HEK293 (cell line): Measurements from ENCODE around the gene ACVR1.

Source experiments
- CTCF ChIA-PET: fragments of 350-600 bp; formaldehyde crosslinking; extraction: SDS; loops from one replicate; lab custom pipeline; 2021; ENCODE audit warnings: antibody characterized with exemption; lab: Yijun Ruan, JAX
- POLR2A ChIA-PET: fragments of 300-600 bp; formaldehyde crosslinking; extraction: SDS; loops from one replicate; lab custom pipeline; 2020; ENCODE audit warnings: antibody characterized with exemption, inconsistent platforms; lab: Yijun Ruan, JAX
- H3K27ac ChIP-seq: fragments of 200-500 bp; sonication (Bioruptor generic); 2 replicates; pipeline ENCODE4 v1.5.1; 2014; ENCODE audit warnings: low read depth, low read length, control low read depth, inconsistent platforms; ENCODE audit errors: extremely low read depth
- H3K36me3 ChIP-seq, 2 experiments: fragments of 200-500 bp in 1 of 2; sonication (Bioruptor generic) in 1 of 2; 1 replicate in 1 of 2; 2 replicates in 1 of 2; pipeline ENCODE4 v1.5.1; 2014 to 2017; ENCODE audit warnings: inconsistent platforms in 2 of 2, low read length in 2 of 2; ENCODE audit not compliant: control insufficient read depth in 2 of 2, insufficient read depth in 1 of 2
- H3K4me1 ChIP-seq: fragments of 200-500 bp; sonication (Bioruptor generic); 2 replicates; pipeline ENCODE4 v1.5.1; 2014; ENCODE audit warnings: mild to moderate bottlenecking, low read length, inconsistent platforms; ENCODE audit not compliant: control insufficient read depth, insufficient read depth
- H3K4me3 ChIP-seq: 2 replicates; pipeline ENCODE4 v1.5.1; 2011; ENCODE audit warnings: low read depth, mild to moderate bottlenecking, control low read depth, low read length, moderate library complexity
- H3K9me3 ChIP-seq: fragments of 200-500 bp; sonication (Bioruptor generic); 2 replicates; pipeline ENCODE4 v1.5.1; 2014; ENCODE audit warnings: low read depth, low read length, inconsistent platforms; ENCODE audit not compliant: control insufficient read depth, insufficient read depth
- GLIS1 ChIP-seq: fragments of 450-650 bp; formaldehyde crosslinking; IDR thresholded peaks from 2 replicates; pipeline ENCODE4 v1.5.1; 2016; ENCODE audit warnings: missing biosample characterization, missing genetic modification characterization
- HOXC10 ChIP-seq: sonication (generic); formaldehyde crosslinking; IDR thresholded peaks from 2 replicates; pipeline ENCODE4 v1.8.1; 2023; ENCODE audit warnings: mild to moderate bottlenecking, missing genetic modification reagents
- OVOL3 ChIP-seq: fragments of 450-650 bp; formaldehyde crosslinking; IDR thresholded peaks from 2 replicates; pipeline ENCODE4 v1.5.1; 2016; ENCODE audit warnings: missing biosample characterization, missing genetic modification characterization
- SP3 ChIP-seq: fragments of 450-650 bp; formaldehyde crosslinking; IDR thresholded peaks from 2 replicates; pipeline ENCODE4 v1.5.1; 2016; ENCODE audit warnings: missing biosample characterization, missing genetic modification characterization
- WT1 ChIP-seq: fragments of 450-650 bp; formaldehyde crosslinking; IDR thresholded peaks from 2 replicates; pipeline ENCODE4 v1.5.1; 2016; ENCODE audit warnings: missing biosample characterization, missing genetic modification characterization
- ZBTB48 ChIP-seq: fragments of 450-650 bp; formaldehyde crosslinking; IDR thresholded peaks from 2 replicates; pipeline ENCODE4 v1.5.1; 2016; ENCODE audit warnings: missing biosample characterization, missing genetic modification characterization
- ZBTB49 ChIP-seq: fragments of 450-650 bp; formaldehyde crosslinking; IDR thresholded peaks from 2 replicates; pipeline ENCODE4 v1.5.1; 2016; ENCODE audit warnings: missing biosample characterization, missing genetic modification characterization, low read depth
- ZBTB7A ChIP-seq: fragments of 450-650 bp; formaldehyde crosslinking; IDR thresholded peaks from 2 replicates; pipeline ENCODE4 v1.5.1; 2016; ENCODE audit warnings: low read depth, missing biosample characterization, missing genetic modification characterization
- ZNF114 ChIP-seq: fragments of 450-650 bp; formaldehyde crosslinking; IDR thresholded peaks from 2 replicates; pipeline ENCODE4 v1.5.0; 2017; ENCODE audit warnings: missing biosample characterization, missing genetic modification characterization
- ZNF169 ChIP-seq: fragments of 450-650 bp; formaldehyde crosslinking; IDR thresholded peaks from 2 replicates; pipeline ENCODE4 v1.5.1; 2016; ENCODE audit warnings: missing biosample characterization, missing genetic modification characterization
- ZNF184 ChIP-seq: fragments of 450-650 bp; IDR thresholded peaks from 2 replicates; pipeline ENCODE4 v1.5.1; 2018; ENCODE audit warnings: missing biosample characterization, mild to moderate bottlenecking, missing genetic modification characterization
- ZNF510 ChIP-seq: fragments of 450-650 bp; formaldehyde crosslinking; IDR thresholded peaks from 2 replicates; pipeline ENCODE4 v1.5.1; 2018; ENCODE audit warnings: mild to moderate bottlenecking, missing genetic modification characterization, missing biosample characterization; ENCODE audit not compliant: insufficient replicate concordance
- ZNF513 ChIP-seq: fragments of 450-650 bp; IDR thresholded peaks from 2 replicates; pipeline ENCODE4 v1.5.1; 2018; ENCODE audit warnings: missing biosample characterization, missing genetic modification characterization
- ZNF530 ChIP-seq: fragments of 450-650 bp; formaldehyde crosslinking; IDR thresholded peaks from 2 replicates; pipeline ENCODE4 v1.5.1; 2016; ENCODE audit warnings: low read depth, missing biosample characterization, missing genetic modification characterization
- ZNF571 ChIP-seq: fragments of 450-650 bp; formaldehyde crosslinking; IDR thresholded peaks from 2 replicates; pipeline ENCODE4 v1.5.0; 2017; ENCODE audit warnings: missing biosample characterization, missing genetic modification characterization
- ZNF610 ChIP-seq: fragments of 450-650 bp; formaldehyde crosslinking; IDR thresholded peaks from 2 replicates; pipeline ENCODE4 v1.5.1; 2016; ENCODE audit warnings: missing biosample characterization, missing genetic modification characterization, borderline replicate concordance
- ZNF654 ChIP-seq: fragments of 450-650 bp; formaldehyde crosslinking; IDR thresholded peaks from 2 replicates; pipeline ENCODE4 v1.5.1; 2016; ENCODE audit warnings: low read depth, missing biosample characterization, missing genetic modification characterization
- ZNF791 ChIP-seq: fragments of 450-650 bp; formaldehyde crosslinking; IDR thresholded peaks from 2 replicates; pipeline ENCODE4 v1.5.1; 2016; ENCODE audit warnings: missing biosample characterization, missing genetic modification characterization
- ZNF792 ChIP-seq: fragments of 450-650 bp; formaldehyde crosslinking; IDR thresholded peaks from 2 replicates; pipeline ENCODE4 v1.5.1; 2016; ENCODE audit warnings: missing biosample characterization, missing genetic modification characterization
- ZNF830 ChIP-seq: fragments of 450-650 bp; IDR thresholded peaks from 2 replicates; pipeline ENCODE4 v1.5.0; 2018; ENCODE audit warnings: missing biosample characterization, missing genetic modification characterization, low read depth, mild to moderate bottlenecking, moderate library complexity
- ZSCAN16 ChIP-seq: fragments of 450-650 bp; formaldehyde crosslinking; IDR thresholded peaks from 2 replicates; pipeline ENCODE4 v1.5.1; 2016; ENCODE audit warnings: missing biosample characterization, missing genetic modification characterization
- ZSCAN5A ChIP-seq: fragments of 450-650 bp; formaldehyde crosslinking; IDR thresholded peaks from 2 replicates; pipeline ENCODE4 v1.5.1; 2016; ENCODE audit warnings: missing biosample characterization, missing genetic modification characterization
- TF ChIP-seq, protein P1 (sequence below): fragments of 450-650 bp; formaldehyde crosslinking; IDR thresholded peaks from 2 replicates; pipeline ENCODE4 v1.5.1; 2016; ENCODE audit warnings: missing biosample characterization, missing genetic modification characterization, borderline replicate concordance
- TF ChIP-seq, protein P2 (sequence below): fragments of 450-650 bp; formaldehyde crosslinking; IDR thresholded peaks from 2 replicates; pipeline ENCODE4 v1.5.1; 2016; ENCODE audit warnings: missing biosample characterization, missing genetic modification characterization
- TF ChIP-seq, protein P3 (sequence below): fragments of 450-650 bp; formaldehyde crosslinking; IDR thresholded peaks from 2 replicates; pipeline ENCODE4 v1.5.1; 2016; ENCODE audit warnings: missing biosample characterization, missing genetic modification characterization

Gene ACVR1

GRCh38 chr2:157911750-157912149, 35.6 kb upstream of the ACVR1 start:
- Histone ChIP-seq H3K4me3 (no peak overlapping the region), H3K4me1 (no peaks in the 10 kb centered on the region)
- TF ChIP-seq ZBTB7A (no peak), ZNF610 (no peak), GLIS1 (tag by site-specific recombination) (no peak), ZNF184 (no peak), OVOL3 (no peak), ZNF513 (tag by site-specific recombination) (no peak), ZNF792 (tag by site-specific recombination) (no peak), ZSCAN16 (no peak), ZSCAN5A (tag by site-specific recombination) (no peak), ZNF114 (no peak), ZBTB48 (tag by site-specific recombination) (no peak), ZNF169 (tag by site-specific recombination) (no peak), ZNF510 (tag by site-specific recombination) (no peak), ZNF571 (no peak), HOXC10 (no peak), ZNF791 (tag by site-specific recombination) (no peak), ZNF530 (tag by site-specific recombination) (no peak), ZNF654 (tag by site-specific recombination) (no peak)
- TF ChIP-seq, protein P1, sequence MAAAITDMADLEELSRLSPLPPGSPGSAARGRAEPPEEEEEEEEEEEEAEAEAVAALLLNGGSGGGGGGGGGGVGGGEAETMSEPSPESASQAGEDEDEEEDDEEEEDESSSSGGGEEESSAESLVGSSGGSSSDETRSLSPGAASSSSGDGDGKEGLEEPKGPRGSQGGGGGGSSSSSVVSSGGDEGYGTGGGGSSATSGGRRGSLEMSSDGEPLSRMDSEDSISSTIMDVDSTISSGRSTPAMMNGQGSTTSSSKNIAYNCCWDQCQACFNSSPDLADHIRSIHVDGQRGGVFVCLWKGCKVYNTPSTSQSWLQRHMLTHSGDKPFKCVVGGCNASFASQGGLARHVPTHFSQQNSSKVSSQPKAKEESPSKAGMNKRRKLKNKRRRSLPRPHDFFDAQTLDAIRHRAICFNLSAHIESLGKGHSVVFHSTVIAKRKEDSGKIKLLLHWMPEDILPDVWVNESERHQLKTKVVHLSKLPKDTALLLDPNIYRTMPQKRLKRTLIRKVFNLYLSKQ (tag by site-specific recombination): no peak
- TF ChIP-seq, all 188 proteins: peak for 0
- Histone ChIP-seq H3K36me3 (no peaks in the 10 kb centered on the region), H3K9me3 (no peaks in the 10 kb centered on the region), H3K27ac (no peak overlapping the region)
- CTCF ChIA-PET: no interaction called here
- POLR2A ChIA-PET: no interaction called here

GRCh38 chr2:157911246-157911645, 35.1 kb upstream of the ACVR1 start:
- no peaks in the 10 kb centered on the region for H3K36me3 ChIP-seq
- H3K9me3 ChIP-seq: no peaks in the 10 kb centered on the region
- H3K27ac ChIP-seq: no peak overlapping the region
- POLR2A ChIA-PET: no interaction called here
- CTCF ChIA-PET: no interaction called here
- no peaks in the 10 kb centered on the region for H3K4me1 ChIP-seq
- H3K4me3 ChIP-seq: no peak overlapping the region
- TF ChIP-seq, protein P2, sequence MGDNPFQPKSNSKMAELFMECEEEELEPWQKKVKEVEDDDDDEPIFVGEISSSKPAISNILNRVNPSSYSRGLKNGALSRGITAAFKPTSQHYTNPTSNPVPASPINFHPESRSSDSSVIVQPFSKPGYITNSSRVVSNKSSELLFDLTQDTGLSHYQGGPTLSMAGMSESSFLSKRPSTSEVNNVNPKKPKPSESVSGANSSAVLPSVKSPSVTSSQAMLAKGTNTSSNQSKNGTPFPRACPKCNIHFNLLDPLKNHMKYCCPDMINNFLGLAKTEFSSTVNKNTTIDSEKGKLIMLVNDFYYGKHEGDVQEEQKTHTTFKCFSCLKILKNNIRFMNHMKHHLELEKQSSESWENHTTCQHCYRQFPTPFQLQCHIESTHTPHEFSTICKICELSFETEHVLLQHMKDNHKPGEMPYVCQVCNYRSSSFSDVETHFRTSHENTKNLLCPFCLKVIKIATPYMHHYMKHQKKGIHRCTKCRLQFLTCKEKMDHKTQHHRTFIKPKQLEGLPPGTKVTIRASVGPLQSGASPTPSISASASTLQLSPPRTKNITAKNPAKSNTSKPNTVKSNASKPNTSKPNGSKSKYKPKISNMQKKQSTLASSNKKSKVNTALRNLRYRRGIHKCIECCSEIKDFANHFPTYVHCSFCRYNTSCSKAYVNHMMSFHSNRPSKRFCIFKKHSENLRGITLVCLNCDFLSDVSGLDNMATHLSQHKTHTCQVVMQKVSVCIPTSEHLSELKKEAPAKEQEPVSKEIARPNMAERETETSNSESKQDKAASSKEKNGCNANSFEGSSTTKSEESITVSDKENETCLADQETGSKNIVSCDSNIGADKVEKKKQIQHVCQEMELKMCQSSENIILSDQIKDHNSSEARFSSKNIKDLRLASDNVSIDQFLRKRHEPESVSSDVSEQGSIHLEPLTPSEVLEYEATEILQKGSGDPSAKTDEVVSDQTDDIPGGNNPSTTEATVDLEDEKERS (tag by site-specific recombination): no peak
- TF ChIP-seq WT1 (tag by site-specific recombination) (no peak), ZNF830 (no peak), SP3 (tag by site-specific recombination) (no peak), ZBTB49 (tag by site-specific recombination) (no peak)
- TF ChIP-seq, protein P3, sequence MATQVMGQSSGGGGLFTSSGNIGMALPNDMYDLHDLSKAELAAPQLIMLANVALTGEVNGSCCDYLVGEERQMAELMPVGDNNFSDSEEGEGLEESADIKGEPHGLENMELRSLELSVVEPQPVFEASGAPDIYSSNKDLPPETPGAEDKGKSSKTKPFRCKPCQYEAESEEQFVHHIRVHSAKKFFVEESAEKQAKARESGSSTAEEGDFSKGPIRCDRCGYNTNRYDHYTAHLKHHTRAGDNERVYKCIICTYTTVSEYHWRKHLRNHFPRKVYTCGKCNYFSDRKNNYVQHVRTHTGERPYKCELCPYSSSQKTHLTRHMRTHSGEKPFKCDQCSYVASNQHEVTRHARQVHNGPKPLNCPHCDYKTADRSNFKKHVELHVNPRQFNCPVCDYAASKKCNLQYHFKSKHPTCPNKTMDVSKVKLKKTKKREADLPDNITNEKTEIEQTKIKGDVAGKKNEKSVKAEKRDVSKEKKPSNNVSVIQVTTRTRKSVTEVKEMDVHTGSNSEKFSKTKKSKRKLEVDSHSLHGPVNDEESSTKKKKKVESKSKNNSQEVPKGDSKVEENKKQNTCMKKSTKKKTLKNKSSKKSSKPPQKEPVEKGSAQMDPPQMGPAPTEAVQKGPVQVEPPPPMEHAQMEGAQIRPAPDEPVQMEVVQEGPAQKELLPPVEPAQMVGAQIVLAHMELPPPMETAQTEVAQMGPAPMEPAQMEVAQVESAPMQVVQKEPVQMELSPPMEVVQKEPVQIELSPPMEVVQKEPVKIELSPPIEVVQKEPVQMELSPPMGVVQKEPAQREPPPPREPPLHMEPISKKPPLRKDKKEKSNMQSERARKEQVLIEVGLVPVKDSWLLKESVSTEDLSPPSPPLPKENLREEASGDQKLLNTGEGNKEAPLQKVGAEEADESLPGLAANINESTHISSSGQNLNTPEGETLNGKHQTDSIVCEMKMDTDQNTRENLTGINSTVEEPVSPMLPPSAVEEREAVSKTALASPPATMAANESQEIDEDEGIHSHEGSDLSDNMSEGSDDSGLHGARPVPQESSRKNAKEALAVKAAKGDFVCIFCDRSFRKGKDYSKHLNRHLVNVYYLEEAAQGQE (tag by site-specific recombination): no peak
